Stimulated activated CD8-positive, alpha-beta memory T cell treated with anti-CD3 and anti-CD28 coated beads, Interleukin-12 subunit alpha, Interleukin-12 subunit beta, amount 100 ng/mL, for 24 hours (primary cell): ENCODE data around the gene GP5.

Experiments
- DNase-seq: peaks from one replicate; pipeline ENCODE4 v3.0.0-alpha.2; 2020; ENCODE audit errors: extremely low read depth

GP5 gene

DNA sequence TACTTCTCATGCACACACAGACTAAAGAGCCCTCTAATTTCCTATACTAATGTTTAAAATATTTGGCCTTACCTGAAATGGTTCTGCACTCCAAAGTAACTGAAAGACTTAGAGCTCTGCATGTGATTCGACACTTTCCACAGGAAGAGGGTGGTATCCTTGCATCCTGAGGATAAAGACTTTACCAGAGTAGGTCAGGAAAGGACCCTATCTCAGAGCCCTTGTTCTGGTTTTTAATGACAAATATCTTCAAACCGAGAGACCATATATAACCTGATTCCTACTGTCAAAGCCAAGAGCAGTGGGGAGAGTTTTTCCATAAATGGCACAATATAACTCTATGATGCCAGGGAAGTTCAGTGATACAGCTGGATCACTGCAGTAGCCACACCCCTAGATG, at the start of gene GP5:
Gene GP5, minus strand, starts transcription at position 101 of the 400 bp plus-strand sequence. CDS start 984 bp downstream, outside the sequence.
- no peak for DNase-seq

GRCh38 chr3:194447657-194448056, 48.6 kb upstream of the GP5 start:
- DNase-seq = no peak

DNA sequence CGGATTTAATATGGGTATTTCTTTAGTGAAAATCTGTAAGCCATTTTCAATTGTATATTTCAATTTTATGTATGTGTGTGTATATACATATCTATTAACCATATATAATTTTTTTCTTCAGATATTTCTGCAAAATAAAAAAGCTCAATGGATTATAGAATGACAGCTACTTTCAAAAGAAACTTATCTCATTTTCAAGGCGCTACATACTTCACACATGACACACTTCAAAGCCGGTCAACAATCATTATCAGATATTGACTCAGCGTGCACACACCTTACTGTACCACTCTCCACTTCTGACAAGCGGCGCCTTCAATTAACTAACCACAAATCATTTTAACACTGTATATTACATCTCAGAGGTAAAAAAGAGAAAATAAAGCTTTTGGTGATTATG, 48.1 kb upstream of the GP5 start:
- DNase-seq = no peak

GRCh38 chr3:194446754-194447153, 47.7 kb upstream of the GP5 start:
- no peak for DNase-seq

DNA sequence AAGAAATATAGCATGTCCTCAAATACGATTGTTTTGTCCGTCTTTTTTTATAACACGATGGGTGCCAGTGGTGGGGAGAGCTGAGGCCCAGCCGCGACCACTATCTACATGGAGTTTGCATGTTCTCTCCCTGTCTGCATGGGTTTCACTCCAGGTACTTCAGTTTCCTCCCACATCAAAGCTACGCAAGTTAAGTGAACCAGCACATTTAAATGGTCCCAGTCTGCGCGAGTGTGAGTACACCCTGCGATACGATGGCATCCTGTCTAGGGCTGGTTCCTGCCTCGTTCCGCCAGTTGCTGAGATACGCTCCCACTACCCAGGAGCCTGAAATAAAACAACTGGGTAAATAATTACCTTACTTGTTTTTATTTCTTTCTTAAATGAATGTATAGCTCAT, 47.1 kb upstream of the GP5 start:
- DNase-seq = no peak

DNA sequence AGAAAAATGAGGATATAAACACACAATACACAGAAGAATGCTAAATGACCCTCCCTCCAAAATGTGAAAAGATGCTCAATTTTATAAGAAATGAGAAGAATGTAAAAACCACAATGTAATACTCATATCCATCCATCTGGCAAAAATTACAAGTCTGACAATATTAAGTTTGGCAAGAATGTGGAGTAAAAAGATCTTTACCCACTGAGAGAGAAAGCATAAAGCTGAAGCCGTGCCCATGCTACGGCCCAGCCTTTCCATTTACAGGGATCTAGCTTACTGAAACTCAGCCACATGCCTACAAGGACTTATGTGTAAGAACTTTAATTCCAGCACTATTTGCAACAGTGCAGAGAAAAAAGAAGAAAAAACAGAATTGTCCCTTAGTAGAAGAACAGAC, 44.8 kb upstream of the GP5 start:
- no peak for DNase-seq

- DNase-seq = no peak
These were observed 41.7 kb upstream of the GP5 start for GRCh38 chr3:194440756-194441155.

DNA sequence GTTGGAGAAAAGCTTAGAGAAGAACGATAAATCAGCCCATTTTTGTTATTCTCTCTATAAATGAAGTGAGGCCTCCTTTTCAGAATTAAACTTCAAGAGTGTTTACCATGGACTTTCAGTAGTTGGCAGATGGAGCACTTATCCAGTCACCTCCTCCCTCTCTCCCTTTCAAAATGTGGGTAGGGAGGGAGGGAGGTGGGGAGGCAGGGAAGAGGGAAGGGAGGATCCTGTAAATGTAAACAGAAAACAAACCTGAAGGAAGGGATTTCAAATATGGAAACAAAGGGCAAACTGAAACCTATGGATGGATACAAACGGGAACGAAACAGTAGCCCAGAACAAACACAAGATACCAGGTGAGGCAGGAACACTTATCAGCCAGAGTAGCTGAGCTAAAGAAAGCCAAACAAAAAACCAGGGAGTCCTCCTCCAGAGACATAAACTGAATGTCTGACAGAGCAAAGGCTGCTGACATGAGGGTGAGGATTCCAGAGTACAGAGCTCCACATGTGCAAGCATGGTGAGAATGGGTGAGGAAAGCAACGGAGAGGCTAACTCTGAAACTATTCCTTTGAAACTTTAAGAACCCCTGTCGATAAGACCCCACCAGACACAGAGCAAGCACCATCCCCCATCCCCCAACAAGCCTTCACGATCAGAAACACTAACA, 41.0 kb upstream of the GP5 start:
- no peak for DNase-seq

GRCh38 chr3:194434503-194434902, 35.4 kb upstream of the GP5 start:
- no peak for DNase-seq

DNA sequence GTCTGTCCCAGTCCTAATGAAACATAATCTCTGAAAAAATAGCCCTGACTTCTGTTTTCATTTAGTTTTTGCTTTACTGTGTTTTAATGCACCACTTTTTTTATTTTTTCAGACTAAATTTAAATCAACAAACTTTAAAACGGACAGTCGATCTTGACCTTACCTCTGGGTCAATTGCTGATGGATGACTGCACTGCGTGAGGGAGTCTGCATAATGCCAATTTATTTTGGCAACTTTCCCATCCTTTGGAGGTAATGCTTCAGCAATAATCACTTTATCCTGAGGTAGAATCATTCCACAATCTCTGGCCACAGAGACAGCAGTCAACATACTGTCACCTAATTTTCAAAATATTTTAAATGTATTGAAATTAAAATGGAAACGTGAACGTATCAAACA, 32.5 kb upstream of the GP5 start:
- no peak for DNase-seq

DNA sequence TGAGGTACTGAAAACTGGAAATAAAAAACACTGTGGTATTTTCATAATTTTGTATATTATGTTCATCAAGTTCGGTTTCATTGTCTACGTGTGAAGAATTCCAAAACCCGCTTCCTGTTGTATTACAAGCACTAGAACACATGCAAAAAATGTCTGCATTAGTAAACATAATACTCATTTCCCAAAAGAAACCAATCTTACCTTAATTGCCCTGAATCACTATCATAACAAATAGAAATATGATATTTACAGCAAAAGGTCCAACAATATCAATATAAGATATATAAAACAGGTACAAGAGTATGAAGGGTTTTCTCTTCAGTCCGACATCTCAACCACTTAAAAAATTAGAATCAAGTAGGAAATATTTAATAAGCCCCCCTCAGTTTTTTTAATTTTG, 26.3 kb upstream of the GP5 start:
- no peak for DNase-seq

GRCh38 chr3:194424953-194425352, 25.9 kb upstream of the GP5 start:
- no peak for DNase-seq

DNA sequence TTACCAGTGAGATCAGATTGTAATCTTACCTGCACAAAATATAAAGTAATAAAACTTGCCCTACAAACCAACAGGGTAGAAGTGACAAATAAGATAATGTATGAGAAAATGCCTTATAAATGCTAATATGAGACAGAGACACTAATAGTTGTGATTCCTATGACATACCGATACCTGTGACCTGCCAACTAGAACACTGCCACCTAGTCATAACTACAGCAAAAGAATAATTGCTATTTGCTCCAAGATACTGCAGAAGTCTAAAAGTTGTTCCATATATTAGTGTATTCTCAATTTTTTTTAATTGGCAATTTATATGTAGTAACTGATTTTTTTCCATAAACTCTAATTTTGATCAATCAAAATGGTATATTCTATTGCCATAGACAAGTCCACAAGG, 25.3 kb upstream of the GP5 start:
- no peak for DNase-seq

- DNase-seq = no peak
These were observed 24.3 kb upstream of the GP5 start for GRCh38 chr3:194423317-194423716.

DNA sequence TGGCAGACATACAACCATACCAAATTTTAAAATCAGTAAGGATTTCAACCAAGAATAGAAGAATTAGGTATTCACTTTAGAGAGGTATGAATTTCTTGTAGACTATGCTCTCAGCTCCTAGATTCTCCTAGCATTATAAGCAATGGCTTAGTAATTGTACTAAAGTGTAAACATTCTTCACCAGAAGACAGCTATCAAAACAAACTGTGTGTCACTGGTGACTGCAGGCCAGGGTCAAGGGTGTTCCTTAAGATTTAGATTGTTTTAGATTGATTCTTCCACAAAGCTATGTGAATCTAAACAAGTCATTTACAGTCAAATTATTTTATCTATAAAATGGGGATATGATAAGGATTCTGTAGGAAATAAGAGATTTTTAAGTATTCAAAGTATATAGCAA, 23.1 kb upstream of the GP5 start:
- DNase-seq = no peak

DNA sequence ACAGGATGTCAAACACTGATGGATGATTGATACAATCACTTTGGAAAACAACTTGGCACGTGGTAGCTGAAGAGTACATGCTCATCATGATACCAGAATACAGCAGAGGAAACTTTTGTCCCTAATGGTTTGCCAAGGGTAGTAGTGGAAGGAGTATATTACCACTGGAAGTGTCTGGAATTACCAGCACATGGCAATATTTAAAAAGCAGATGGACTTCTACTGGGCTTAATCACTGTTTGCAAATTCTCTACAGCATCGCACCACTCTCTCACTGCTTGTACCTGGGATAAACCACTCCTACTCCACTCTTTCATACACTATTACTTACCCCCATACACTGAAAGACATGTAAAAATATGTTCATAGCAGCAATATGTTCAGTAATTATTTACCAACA, 19.6 kb upstream of the GP5 start:
- no peak for DNase-seq

DNA sequence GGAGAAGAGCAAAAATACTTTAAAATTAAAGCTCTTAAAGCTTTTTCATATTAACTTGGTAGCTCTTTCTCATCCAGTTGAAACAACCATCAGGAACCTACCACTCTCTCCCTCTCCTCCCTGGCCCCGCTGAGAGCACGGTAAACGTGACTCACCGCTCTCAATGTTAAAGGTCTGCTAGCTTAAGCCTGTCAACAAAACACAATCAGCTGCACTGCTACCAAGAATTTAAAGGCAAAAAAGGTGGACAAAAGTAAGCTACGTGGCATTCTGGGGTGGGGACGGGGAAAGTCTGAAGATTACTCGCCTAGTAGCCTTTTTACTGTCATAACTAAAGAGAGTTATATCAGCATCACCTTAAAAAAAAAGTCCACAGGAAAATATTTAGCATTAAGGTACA, 8.4 kb upstream of the GP5 start:
- DNase-seq = no peak

- DNase-seq = no peak
These were observed 6.7 kb upstream of the GP5 start for GRCh38 chr3:194405766-194406165.

- no peak for DNase-seq
These were observed 5.5 kb upstream of the GP5 start for GRCh38 chr3:194404365-194405140.

- DNase-seq = no peak
These were observed 2.8 kb upstream of the GP5 start for GRCh38 chr3:194401868-194402329.

- no peak for DNase-seq
These were observed 2.3 kb upstream of the GP5 start for GRCh38 chr3:194401346-194401745.

GRCh38 chr3:194399874-194400411, 877 bp upstream of the GP5 start:
- no peak for DNase-seq

- DNase-seq = no peak
These were observed 1.2 kb downstream of the GP5 start for GRCh38 chr3:194397757-194398312.
